Measurements from ENCODE around the gene FHL3. TPM values are rescaled to one million over a fixed set of nuclear protein-coding genes. Genes with fewer than 3 reads are reported as not detected.

Gene FHL3
- total and polyA plus RNA-seq, 2 of the 4 experiments (the other 2 are of a cell fraction), result 11.5 to 27.1 TPM

DNA sequence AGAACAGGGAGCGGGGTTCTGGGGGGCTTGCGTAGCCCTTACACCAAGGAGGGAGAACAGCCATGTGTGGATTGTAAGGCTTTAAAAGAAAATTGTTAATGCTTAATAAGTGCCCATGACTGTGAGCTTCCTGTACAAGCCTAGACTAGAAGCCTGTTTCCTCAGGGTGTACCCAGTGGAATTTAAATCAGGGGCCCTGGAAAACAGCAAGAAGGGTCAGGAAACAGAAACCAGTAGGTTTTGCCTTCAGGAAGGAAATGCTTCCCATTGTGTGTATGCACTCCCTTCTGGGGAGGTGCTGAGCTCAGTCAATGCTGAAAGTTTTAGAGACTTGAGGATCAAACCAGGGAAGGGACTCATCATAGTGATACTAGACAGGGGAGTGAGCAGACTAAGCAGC is 19.9 kb upstream of the FHL3 start:
- no peak overlapping the region for H3K18ac ChIP-seq (ENCODE audit: low read depth, low read length)
- H3K9ac ChIP-seq (ENCODE audit: low read depth, low read length), result no peak overlapping the region
- no peak overlapping the region for H3K27ac ChIP-seq (ENCODE audit: insufficient read depth, low read length)
- no peak overlapping the region for H2BK15ac ChIP-seq (ENCODE audit: low read depth, low read length)
- no peaks in the 10 kb centered on the region for H3K27me3 ChIP-seq (ENCODE audit: control insufficient read depth, insufficient read depth, low read length)
- no peak overlapping the region for H2AK5ac ChIP-seq (ENCODE audit: low read depth, low read length)
- no peak overlapping the region for H3K4me2 ChIP-seq (ENCODE audit: low read depth, low read length)
- 0 out of 2 replicates have a peak, but pooled peaks cover under 1% of the 10 kb centered on the region for H4K20me1 ChIP-seq (ENCODE audit: insufficient read depth, low read length)
- ChIA-PET POLR2A (ENCODE audit: unreplicated experiment) (no interaction called here), CTCF (no interaction called here)
- no peak overlapping the region for H2AK9ac ChIP-seq (replicated peaks; ENCODE audit: low read depth, low read length, poor library complexity)
- no peaks in the 10 kb centered on the region for H3K9me3 ChIP-seq (ENCODE audit: control insufficient read depth, insufficient read depth, low read length)
- no peak overlapping the region for H2AFZ ChIP-seq (replicated peaks; ENCODE audit: low read length, poor library complexity)
- H4K5ac ChIP-seq (ENCODE audit: low read depth, low read length), result no peak overlapping the region
- TF ChIP-seq FOS (IDR thresholded peaks at IDR 0.05; ENCODE audit: low read depth, low read length) (no peak), POLR2A (IDR thresholded peaks at IDR 0.05; ENCODE audit: low read depth, low read length) (no peak), RAD21 (IDR thresholded peaks at IDR 0.05; ENCODE audit: low read length) (no peak), NFE2L2 (IDR thresholded peaks at IDR 0.05; ENCODE audit: low read depth, low read length) (no peak), CHD1 (IDR thresholded peaks at IDR 0.05; ENCODE audit: low read depth, low read length) (no peak), BHLHE40 (IDR thresholded peaks at IDR 0.05; ENCODE audit: low read depth, low read length) (no peak)
- TF ChIP-seq, protein P1, sequence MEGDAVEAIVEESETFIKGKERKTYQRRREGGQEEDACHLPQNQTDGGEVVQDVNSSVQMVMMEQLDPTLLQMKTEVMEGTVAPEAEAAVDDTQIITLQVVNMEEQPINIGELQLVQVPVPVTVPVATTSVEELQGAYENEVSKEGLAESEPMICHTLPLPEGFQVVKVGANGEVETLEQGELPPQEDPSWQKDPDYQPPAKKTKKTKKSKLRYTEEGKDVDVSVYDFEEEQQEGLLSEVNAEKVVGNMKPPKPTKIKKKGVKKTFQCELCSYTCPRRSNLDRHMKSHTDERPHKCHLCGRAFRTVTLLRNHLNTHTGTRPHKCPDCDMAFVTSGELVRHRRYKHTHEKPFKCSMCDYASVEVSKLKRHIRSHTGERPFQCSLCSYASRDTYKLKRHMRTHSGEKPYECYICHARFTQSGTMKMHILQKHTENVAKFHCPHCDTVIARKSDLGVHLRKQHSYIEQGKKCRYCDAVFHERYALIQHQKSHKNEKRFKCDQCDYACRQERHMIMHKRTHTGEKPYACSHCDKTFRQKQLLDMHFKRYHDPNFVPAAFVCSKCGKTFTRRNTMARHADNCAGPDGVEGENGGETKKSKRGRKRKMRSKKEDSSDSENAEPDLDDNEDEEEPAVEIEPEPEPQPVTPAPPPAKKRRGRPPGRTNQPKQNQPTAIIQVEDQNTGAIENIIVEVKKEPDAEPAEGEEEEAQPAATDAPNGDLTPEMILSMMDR (conservative IDR thresholded peaks at IDR 0.05; ENCODE audit: low read depth, low read length), result no peak
- no peak overlapping the region for H3K56ac ChIP-seq (ENCODE audit: extremely low read depth, insufficient read depth, low read length)
- no peak overlapping the region for H4K91ac ChIP-seq (ENCODE audit: insufficient read depth, low read depth, low read length)
- no peak overlapping the region for H3K4ac ChIP-seq (ENCODE audit: low read depth, low read length)
- BruUV-seq (replicated peaks), result no TSS peak
- no peak overlapping the region for H2BK20ac ChIP-seq (ENCODE audit: low read depth, low read length)
- H3K9me1 ChIP-seq (ENCODE audit: insufficient read depth, low read length), result no peaks in the 10 kb centered on the region
- peaks cover 0 to 5% of the 10 kb centered on the region in 2 experiments; a peak in 2 of 4 replicates for H3K79me1 ChIP-seq (ENCODE audit: low read depth in 1 of 2, low read length in 2 of 2)
- H3K4me3 ChIP-seq (ENCODE audit: insufficient read depth, low read depth, low read length), result no peak overlapping the region
- no peak overlapping the region for H2BK120ac ChIP-seq (ENCODE audit: low read depth, low read length)
- no peak overlapping the region for H3K23ac ChIP-seq (ENCODE audit: low read depth, low read length)
- no peak for DNase-seq
- no peak overlapping the region for H3K14ac ChIP-seq (replicated peaks; ENCODE audit: low read depth, low read length)
- in situ Hi-C loops (cut with MboI; ENCODE audit: low sequenced_read_pairs), result loop anchor here (5.0 kb wide), 1 partner anchor 807 kb away; no protein-coding TSS in a partner anchor
- WGBS, 2 experiments (ENCODE audit: extremely low coverage in 2 of 2, insufficient read length in 1 of 2), result no CpG with 5 or more reads among the region's 2 CpGs
- H3K4me1 ChIP-seq (ENCODE audit: control insufficient read depth, insufficient read depth, low read length), result peaks cover 12% of the 10 kb centered on the region
- H3K36me3 ChIP-seq (ENCODE audit: control insufficient read depth, insufficient read depth, low read length), result peaks cover 30% of the 10 kb centered on the region
- H2BK5ac ChIP-seq (ENCODE audit: low read depth, low read length, poor library complexity, severe bottlenecking), result no peak overlapping the region
- no peak overlapping the region for H4K8ac ChIP-seq (ENCODE audit: low read depth in 2 of 2, low read length in 2 of 2)
- dilution Hi-C loops (cut with HindIII; ENCODE audit: low sequenced_read_pairs, unreplicated experiment), result no loop called here
- ATAC-seq (ENCODE audit: low read depth), result no peak
- intact Hi-C loops (cut with micrococcal nuclease), result loop anchor here (5.0 kb wide), 1 partner anchor 477 kb away; no protein-coding TSS in a partner anchor

Measured in IMR-90 (cell line).